GM18951 (cell line): ENCODE measurements around the gene CNTRL.
"Not testable (repeated sequence)": the region's sequence is repeated elsewhere in the genome, so short reads cannot be mapped to it uniquely, and the experiment has no call there.

Source experiments
- POLR2A ChIP-seq: IDR thresholded peaks from 4 replicates; pipeline ENCODE4 v1.6.1; 2011; ENCODE audit warnings: mild to moderate bottlenecking; ENCODE audit not compliant: insufficient read length, insufficient read depth; ENCODE audit errors: extremely low read depth
- in situ Hi-C: fragments of 300-500 bp; cut with MboI; formaldehyde crosslinking; loops from one replicate; pipeline ENCODE4 v1.12.0; 2022; ENCODE audit warnings: low sequenced_read_pairs, mixed read lengths, inconsistent platforms; ENCODE audit not compliant: unreplicated experiment

CNTRL gene

GRCh38 chr9:121168052-121168451, 93.3 kb downstream of the CNTRL start:
- no peak for TF ChIP-seq POLR2A
- in situ Hi-C loops, result no loop called here

DNA sequence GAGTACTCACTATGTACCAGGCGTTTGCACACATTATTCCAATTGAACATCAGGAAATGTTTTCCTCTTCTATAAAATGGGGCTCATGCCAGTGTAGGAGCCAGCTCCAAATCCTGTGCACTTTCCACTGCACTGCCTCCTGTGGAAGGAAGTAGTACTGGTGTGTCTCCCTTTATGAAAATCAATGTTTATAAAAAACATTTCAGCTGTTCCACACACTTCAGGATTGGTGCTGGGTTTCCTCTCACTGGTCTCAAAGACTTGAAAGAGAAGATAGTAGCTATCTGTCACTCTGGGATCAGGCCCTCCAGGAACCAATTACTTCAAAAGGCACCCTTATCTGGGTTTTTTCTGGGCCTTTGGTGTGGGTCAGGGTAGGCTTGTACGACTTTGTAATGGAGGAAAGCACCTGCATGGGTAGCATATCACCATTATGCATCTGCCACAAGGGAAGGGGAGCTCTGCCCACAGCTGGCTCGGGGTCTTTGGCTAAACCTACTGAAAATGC, 94.4 kb downstream of the CNTRL start:
- in situ Hi-C loops, result no loop called here

DNA sequence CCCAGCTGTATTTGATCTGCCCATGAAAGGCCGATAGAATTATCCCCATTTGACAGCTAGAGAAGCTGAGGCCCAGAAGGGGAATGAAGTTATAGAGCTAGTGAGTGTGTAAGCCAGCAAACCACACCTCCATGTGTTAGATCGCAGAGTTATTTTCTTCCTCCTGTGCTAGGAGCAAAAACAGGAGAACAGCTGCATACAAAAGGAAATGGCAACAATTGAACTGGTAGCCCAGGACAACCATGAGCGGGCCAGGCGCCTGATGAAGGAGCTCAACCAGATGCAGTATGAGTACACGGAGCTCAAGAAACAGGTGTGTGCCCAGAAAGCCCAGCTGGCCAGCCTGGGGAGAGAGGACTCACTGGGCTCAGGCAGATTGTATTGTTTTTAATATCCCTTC, 96.5 kb downstream of the CNTRL start:
- in situ Hi-C loops, result no loop called here
- TF ChIP-seq POLR2A, result no peak

More for the DNA sequence above, 94.4 kb downstream of the CNTRL start:
- no peak for TF ChIP-seq POLR2A

DNA sequence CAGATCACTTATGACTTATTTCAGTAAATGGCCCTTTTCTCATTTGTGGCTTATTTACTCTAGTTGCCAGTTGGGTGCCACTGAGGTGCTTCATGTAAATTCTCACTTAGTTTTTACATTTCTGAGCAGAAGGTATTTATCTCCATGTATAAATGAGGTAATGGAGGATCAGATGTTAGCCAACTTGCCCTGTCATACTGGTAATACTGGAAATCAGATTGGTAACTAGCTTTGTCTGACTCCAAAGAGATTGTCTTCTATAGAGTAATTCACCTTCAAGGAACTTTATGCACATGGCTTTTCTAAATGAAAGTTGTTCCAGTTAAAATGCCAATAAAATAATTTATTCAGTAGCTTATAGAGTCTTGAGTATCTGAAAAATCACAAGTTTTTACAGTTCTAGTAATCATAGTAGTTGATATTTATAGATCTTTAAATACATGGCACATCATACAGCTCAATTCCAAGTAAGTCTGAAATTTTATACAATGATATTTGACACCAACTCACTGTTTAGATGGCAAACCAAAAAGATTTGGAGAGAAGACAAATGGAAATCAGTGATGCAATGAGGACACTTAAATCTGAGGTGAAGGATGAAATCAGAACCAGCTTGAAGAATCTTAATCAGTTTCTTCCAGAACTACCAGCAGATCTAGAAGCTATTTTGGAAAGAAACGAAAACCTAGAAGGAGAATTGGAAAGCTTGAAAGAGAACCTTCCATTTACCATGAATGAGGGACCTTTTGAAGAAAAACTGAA, 98.2 kb downstream of the CNTRL start:
- in situ Hi-C loops, result no loop called here
- no peak for TF ChIP-seq POLR2A

DNA sequence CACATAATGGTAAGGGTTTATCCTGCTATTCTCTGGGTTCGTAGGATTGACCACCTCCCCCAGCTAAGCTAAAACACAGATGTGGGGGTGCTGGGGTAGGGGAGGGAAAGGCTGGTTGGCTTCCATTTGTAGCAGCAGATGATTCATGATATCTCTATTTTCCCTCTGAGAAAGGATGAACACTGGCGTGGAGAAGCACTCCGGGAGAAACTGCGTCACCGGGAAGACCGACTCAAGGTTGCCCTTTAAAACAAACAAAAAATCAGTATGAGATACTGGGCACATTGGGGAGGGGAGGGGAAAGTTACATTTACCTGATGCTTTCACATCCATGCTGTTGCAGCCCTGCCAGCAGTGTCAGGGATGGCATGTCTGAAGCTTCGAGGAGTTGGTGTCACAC, 98.7 kb downstream of the CNTRL start:
- in situ Hi-C loops, result no loop called here
- TF ChIP-seq POLR2A, result no peak

DNA sequence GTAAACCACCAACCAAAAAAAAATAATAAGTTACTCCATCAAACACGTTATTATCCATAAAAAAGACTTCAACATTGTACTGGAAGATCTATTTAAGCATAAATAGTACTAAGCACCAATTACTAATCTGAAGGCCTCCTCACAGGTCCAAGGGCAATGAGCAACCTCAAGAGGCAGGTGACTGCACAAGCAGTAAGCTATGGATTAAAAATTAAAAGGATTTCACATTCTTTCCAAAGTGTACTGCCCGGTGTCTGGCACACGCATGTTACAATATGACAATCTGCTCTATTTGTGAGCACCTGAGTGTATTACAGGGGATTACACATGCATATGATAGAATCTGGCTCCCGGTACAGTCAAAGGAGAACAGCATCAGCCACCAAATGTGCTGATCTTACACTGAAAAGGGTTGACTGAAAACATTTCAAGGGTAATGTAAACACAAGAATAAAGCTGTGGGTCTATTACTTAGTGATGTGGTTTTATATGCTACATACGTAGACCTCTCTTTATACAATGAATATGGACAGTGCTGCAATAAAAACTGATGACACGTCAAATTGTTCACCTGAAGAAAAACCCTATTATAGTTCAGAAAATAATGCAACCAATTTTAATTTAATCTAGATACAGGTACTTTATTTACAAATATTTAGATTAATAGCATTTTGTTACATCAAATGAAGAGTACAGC, 104.1 kb downstream of the CNTRL start:
- TF ChIP-seq POLR2A, result no peak
- in situ Hi-C loops, result no loop called here

DNA sequence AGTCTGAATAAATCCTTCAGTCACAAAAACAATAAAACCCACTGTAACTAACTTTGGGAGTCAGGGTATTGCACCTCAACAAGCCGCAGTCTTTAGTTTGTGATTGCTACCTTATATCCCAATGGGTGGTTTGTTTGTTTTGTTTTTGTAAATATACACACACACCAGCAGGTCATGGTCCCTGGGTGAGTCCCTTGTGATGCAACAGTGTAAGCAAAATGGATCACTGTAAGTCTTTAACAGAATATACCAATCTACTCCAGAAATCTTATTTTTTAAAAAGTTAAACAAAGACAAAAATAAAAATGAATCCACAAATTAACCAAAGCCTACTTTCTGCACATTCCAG, 104.6 kb downstream of the CNTRL start:
- in situ Hi-C loops, result not testable (repeated sequence)

GRCh38 chr9:121179930-121180681, 105.4 kb downstream of the CNTRL start:
- no peak for TF ChIP-seq POLR2A
- in situ Hi-C loops, result no loop called here

- in situ Hi-C loops, result no loop called here
- TF ChIP-seq POLR2A, result no peak
These were observed 107.5 kb downstream of the CNTRL start for GRCh38 chr9:121182101-121182836.

DNA sequence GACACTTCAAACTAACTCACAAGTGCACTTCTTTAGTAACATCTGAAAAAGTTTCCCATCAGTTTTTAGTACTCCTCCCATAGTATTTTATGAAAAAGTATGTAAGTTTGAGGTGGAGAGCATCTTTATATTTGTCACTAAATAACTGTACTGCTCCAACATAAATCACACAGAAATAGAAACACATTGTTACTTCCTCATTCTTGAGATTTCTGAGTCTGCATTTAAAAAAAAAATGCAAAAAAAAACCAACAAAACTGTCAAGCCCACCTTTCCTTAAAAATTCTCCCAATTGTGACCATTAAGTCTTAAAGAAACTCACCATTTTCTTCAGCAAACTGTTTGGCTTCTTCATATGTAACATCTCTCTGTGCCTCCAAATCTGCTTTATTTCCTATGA, 108.2 kb downstream of the CNTRL start:
- in situ Hi-C loops, result no loop called here
- no peak for TF ChIP-seq POLR2A

DNA sequence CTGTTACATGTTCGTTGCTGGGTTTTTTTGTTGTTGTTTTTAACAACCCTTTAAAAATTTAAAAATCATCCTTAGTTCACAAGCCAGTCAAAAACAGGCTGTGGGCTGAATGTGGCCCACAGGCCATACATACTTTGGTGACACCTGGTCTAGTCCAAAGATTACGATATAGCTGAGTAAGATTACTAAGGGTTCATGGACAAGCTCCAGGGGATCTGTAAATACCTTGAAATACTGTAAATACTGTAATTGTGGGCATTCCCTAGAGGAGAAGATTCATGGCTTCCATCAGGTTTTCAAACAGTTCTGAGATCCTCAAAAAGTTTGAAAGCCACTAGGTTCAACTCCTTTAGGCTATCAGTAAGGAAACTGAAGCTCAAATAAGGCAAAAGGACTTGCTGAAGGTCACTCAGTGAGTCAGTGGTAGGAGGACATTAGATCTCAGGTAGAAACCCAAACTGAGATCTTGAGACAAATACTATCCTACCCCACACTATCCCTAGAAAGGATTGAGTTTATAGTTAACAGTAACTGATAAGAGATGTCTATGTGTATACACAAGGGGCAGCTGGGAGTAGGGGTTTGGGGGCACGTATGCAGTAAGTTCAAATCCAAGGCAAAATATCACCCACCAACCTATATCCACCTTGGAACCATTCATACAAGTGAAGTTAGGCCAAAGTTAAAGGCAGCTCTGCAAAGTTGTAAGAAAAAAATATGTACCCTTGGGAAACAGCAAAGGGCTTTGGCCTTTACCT, 109.1 kb downstream of the CNTRL start:
- TF ChIP-seq POLR2A, result no peak
- in situ Hi-C loops, result no loop called here

GRCh38 chr9:121184463-121184862, 109.7 kb downstream of the CNTRL start:
- in situ Hi-C loops, result no loop called here
- no peak for TF ChIP-seq POLR2A
